Kidney tubule cell (primary cell): Measurements from ENCODE around the gene KAT2B.
"Not testable (repeated sequence)": the region's sequence is repeated elsewhere in the genome, so short reads cannot be mapped to it uniquely, and the experiment has no call there.

Source experiments
- DNase-seq: peaks from one replicate; pipeline ENCODE4 v3.0.0-alpha.2; 2018; ENCODE audit warnings: low spot score

KAT2B gene

DNA sequence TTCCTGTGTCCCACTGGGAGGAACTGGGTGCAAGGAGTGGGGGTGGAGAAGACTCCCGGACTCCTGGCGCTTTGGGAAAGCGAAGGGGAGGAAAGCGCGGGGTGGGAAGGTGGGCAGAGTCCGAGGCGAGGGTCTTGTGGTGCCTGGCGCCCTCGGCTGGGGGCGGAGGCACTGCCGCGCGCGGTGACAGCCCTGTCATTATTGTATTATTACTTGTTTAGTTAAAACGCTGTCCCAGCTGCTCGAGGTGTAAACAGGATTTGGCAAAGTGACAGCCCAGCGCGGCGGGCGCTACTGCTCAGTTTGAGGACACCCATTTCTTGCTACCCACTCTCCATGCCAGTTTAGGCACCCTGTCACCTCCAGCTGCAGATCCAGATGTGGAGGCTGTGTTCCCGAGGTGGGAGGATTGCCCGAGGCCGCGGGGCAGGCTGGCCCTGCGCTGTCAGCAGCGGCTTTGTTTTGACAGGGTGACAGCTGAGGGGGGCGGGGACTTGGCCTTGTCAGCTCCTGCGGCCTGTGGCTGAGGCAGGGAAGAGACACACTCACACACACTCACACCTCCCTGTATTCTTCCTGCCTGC is 1.0 kb downstream of the KAT2B start:
- peak; percentile 73 for DNase-seq

DNA sequence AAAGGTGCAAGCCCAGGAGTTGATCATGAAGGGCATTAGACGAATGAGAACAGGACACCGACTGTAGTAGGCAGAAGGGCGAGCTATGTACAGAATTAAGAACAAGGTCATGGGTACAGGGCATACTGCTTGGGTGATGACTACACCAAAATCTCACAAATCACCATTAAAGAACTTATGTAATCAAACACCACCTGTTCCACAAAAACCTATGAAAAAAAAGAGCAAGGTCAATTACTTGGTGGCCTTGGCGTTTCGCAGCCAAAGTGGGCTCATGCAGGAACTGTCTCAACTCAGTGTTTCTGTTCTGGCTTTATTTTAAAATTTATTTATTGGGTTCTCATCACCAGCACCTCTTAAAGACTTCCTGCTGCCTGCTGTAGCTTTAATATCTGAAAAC is 2.1 kb downstream of the KAT2B start:
- DNase-seq: no peak

DNA sequence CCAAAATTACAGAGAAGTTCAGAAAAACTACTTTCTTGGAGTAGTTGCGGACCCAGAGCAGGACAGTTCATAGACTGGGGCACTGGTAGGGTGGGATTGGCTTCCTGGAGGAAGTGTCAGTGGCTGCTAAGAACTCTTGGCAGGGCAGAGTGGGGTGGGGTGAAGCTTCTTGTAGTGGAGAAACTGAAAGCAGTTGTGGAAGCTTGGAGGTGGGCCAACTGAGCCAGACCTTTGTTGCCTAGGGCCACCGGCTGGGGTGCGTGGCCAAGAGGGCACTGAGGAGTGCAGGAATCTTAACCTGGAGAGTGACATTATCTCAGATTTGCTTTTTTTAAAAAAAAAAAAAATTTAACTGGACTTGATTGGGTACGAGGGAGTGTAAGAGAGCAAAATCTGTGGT is 3.1 kb downstream of the KAT2B start:
- DNase-seq: peak; percentile 71

DNA sequence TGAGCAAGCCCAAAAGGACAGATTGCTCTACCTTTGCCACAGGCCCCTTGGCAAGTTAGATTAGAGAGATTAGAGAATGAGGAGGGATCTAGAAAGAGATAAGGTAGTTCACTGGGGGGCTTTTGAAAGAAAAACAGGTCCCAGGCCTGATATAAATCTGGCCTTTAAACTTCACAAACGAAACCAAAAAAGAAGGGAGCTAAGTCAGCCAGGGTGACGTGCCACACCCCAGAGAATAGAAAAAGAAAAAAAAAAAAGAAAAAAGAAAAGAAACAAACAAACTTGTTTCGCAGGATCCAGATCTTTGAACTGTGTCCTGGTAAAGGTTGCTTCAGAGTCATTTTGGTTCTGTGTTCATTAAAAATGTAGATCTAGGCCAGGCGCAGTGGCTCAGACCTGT is 3.6 kb downstream of the KAT2B start:
- DNase-seq: no peak

DNA sequence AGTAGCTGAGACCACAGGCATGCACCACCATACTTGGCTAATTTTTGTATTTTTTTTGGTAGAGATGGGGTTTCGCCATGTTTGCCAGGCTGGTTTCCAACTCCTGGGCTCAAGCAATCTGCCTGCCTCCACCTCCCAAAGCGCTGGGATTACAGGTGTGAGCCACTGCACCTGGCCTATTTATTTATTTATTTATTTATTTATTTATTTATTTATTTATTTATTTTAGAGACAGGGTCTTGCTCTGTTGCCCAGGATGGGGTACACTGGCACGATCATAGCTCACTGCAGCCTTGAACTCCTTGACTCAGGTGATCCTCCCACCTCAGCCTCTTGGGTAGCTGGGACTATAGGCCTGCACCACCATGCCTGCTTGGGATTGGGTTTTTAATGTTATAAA is 4.9 kb downstream of the KAT2B start:
- not testable (repeated sequence) for DNase-seq

DNA sequence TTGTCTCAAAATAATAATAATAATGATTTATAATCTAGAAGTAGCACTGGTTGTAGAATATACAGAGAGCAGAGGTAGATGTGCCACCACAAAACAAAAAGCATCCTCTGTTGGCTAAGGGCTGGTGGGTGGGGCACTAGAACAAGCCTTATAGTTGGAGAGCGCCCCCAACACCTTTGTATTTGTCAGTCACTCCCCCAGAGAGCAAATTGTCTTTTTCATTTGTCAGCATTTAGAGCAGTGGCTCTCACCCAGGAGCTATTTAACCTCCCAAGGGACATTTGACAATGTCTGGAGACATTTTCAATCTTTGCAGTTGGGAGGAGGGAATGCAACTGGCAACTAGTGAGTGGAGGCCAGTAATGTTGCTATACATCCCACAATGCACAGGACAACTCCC is 6.3 kb downstream of the KAT2B start:
- no peak for DNase-seq

DNA sequence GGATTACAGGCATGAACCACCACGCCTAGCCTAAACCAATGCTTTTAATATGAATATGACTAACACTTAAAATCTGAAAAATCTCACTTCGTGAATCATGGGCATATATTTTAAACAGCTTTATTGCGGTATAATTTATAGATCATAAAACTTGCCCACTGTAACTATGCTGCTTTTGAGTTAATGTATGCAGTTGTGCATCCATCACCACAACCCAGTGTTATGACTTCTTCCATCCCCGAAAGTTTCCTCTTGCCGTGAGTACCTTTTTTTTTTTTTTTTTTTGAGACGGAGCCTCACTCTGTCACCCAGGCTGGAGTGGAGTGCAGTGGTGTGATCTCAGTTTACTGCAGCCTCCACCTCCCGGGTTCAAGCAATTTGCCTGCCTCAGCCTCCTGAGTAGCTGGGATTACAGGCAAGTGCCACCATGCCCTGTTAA is 7.1 kb downstream of the KAT2B start:
- no peak for DNase-seq

DNA sequence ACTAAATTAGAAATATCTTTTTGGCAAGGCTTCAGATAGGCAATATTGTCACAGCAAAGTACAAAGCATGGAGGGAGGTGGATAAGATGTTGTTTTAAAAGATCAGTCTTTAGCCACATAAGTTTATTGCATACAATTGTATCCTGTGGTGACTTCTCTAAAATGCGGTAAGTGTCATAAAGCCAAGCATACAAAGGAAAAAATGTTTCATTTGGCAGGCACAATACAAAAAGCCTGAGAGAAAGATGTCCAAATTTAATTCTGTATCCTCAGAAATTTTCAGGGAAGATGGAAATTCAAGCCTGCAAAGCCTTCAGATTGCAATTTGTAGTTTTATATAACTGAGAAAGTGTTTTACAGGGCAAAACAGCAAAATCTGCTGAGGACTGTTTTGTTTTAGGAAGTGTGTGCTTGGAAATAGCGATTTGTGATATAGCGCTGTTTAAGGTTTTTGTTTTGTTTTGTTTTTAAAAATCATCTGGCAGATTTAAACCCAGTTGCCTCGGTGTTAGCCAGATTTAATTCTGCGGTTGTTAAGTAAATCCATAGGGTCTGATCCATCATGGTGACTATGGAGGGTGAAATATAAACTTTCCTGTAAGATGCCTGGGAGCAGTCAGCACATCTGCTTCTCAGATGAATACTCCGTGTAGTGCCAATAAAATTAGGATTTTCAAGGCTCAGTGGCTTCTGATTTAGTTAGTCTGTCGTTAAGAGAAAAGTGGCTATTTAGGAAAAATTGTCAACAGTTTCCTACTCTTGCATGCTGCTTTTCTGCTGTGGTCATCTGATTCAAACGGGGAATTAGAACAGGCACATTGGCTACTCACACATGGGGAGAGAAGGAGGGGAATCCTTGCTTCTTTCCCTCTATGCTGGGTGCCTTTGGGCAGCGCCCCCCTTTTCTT is 8.0 kb downstream of the KAT2B start:
- no peak for DNase-seq

DNA sequence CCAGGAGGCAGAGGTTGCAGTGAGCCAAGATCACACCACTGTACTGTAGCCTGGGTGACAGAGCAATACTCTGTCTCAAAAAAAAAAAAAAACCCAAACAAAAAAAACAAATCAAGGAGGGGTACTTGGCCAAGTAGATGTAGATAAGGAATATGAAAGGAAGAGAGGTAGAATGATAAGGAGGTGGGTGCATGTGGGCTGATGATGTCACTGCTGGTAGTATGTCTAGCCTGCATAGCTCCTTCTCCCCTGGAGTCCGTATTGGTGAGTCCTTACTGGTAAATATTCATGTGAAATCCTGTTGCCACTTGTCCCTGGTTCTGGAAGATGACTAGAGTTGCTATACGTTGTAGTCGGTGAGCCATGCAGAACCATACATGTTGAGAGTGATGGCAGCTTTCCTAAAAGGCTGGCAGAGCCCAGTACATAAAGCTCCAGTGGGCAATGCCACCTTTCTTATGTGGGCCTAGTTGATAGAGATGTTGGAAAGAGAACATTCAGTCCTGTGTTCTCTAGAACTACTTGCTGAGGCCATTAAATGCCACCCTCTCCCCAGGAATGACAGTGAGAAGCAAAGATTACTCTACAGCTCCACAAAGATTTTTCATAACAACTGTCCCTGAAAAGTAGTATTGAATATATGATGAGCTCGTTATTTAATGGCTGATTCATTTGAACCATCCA is 11.0 kb downstream of the KAT2B start:
- no peak for DNase-seq

DNA sequence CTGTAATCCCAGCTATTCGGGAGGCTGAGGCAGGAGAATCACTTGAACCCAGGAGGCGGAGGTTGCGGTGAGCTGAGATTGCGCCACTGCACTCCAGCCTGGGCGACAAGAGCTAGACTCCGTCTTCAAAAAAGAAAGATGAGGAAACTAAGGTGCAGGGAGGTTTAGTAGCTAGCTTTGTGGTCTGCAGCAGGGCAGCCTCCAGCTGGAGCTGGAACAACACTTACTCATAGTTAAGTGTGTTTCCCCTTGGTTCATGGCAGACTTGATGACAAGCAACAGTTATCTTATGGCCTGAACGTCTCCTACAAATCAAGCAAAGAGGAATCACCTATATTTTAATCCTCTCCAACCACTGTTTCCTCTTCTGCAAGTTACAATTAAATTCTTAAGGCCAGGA is 12.6 kb downstream of the KAT2B start:
- no peak for DNase-seq

DNA sequence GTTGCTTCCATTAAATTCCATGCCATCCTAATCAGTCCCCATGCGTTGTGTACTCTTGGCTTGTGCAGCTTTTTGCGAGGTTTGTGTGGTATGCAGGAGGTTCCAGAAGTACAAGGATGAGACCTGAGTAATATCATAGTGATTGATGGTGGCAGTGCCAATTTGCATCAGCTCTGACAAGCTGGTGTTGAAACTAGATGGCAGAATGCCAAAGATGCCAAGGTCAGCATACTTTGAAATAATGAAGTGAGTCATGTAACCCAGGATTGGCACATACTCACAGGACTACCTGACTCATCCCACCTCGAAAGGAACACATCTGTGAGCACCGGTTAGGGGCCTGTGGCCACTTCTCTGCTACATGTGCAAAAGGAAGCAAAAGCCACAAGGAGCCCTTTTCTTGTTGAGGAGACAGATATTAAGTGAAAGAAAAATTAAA is 14.3 kb downstream of the KAT2B start:
- DNase-seq: peak; percentile 100

DNA sequence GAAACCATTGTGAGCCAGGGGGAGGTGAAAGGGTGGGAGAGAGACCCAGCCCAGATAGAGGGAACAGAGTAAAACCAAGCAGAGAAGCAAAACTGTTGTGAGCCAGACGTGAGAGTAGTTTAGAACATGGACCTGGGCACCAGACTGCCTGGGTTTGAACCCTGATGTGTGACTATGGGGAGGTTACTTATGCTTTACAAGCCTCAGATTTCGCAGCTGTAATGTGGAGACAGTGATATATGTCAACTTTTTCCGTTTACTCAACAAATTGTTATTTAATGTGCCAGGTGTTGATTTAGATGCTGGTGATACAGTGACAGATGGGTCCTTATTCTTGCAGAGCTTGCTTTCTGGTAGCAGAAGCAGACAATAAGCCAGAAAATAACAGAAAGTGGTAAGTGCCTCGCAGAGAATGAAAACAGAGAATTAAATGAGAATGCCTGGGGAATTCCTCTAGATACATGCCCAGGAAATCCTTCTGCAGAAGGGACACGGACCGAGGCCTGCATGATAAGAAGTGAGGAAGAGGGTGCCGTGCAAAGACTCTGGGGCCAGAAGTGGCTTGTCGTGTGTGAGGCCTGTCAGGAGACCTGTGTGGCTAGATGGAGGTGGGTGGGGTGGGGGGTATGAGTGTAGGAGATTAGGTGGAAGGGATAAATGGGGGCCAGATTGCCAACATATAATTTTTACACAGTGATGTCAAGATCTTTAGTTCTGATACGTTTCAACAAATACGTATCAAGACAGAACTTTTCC is 15.0 kb downstream of the KAT2B start:
- DNase-seq: no peak

DNA sequence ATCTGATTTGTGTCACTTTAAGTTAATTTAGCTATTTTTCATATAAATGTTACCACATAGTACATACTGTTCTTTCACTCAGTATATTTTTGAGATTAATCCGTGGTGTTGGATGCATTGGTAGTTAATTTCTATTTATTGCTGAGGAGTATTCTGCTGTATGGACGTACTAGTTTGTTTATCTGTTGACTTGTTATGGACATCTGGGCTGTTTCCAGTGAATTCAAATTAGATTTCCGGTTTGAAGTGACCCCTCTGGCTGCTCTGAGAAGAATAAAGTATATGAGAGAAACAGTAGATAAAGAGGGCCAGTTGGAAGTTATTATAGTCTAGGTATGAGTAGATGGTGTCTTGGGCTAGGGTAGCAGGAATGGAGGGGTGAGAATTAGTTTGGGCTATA is 15.6 kb downstream of the KAT2B start:
- no peak for DNase-seq

DNA sequence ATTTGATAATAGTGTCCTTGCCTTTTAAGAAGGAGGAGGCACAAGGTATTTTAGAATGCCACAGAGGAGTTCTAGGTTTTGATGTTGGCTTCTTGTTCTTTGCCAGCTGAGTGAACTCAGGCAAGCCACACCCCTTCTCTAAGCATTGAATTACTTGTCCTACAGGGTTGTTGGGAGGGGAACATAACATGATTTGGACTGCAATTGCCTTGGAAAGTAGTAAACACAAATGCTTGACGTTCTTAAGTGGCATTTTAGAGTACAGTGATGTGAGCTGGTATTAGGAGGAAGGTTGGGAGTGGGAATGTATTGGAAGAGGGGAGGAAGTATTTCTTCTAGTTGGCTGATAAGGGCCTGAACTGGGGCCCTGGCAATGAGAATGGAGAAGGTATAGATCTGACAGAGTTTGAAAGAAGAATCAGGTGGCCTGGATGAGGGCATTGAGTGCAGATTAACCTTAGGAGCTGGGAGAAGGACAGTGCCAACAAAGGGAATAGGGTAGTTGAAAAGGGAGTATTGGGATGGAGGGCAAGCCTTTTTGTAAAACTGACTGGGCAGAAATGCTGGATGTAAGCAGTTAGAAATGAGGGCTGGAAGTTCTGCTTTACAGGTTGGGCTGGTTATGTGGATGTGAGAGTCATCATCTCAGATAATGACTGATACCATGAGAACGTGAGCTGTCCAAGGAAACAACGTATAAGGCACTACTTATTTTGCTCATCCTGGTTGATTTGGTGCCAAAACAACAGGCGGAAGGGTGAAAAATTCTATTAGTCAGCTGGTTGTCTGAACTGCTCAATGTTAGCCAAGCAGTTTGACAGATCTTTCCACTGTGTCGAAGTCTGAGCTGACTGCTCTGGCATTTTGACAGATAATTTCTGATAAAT is 16.7 kb downstream of the KAT2B start:
- peak; percentile 95 for DNase-seq

DNA sequence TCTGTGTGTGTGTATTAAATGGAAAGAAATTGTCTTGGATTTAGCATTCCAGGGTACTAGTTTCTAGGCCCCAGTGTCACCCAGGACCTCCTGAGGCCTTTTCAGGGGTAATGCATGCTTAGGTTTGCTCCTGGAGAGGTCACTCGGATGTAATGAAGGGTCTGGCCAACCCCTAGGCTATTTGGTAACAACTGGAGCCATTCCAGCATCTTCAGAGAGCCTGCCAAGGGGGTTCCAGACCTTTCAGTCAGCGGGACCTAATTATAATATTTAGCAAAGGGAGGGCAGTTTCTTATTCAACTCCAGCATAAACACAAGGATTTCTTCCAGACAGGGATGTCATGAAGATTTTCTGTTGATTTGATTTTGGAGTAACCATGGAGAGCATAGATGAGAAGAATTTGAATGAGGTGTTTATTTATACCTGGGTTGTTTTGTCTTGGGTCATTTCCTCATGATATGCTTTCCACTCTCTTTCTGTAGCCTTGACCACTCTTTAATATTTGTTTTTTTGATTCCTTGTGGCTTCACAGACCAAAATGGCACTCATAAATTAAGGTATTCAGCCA is 17.4 kb downstream of the KAT2B start:
- peak; percentile 23 for DNase-seq

DNA sequence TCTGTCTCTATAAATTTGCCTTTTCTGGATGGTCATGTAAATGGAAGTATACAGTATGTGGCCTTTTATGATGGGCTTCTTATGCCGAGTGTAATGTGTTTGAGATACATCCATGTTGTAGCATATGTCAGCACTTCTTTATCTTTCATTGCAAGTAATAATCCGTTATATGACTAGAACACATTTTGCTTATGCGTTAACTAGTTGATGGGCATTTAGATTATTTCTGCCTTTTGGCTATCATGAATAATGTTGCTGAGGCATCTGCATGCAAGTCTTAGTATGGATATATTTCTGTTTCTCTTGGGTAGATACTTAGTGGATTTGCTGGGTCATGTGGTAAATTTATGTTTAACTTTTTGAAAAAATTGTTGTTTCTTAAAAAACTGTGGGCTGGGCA is 19.7 kb downstream of the KAT2B start:
- no peak for DNase-seq

DNA sequence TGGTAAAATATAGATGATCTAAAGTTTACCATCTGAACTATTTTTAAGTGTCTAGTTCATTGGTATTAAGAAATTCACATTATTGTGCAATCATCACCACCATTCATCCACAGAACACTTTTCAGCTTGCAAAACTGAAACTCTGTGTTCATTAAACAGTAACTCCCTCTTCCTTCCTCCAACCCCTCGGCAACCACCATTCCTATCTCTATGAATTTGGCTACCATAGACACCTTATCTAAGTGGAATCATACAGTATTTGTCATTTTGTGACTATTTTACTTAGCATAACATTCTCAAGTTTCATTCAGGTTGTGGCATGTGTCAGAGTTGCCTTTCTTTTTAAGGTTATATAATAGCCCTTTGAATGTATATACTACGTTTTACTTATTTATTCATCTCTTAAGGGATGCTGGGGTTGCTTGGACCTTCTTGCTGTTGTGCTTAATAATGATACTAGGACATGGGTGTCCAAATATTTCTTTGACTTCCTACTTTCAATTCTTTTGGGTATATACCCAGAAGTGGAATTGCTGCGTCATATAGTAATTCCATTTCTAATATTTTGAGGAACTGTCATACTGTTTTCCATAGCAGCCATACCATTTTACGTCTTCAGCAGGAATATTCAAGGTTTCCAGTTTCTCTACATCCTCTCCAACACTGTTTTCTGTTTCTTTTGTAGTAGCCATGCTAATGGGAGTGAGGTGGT is 20.9 kb downstream of the KAT2B start:
- DNase-seq: peak; percentile 52

DNA sequence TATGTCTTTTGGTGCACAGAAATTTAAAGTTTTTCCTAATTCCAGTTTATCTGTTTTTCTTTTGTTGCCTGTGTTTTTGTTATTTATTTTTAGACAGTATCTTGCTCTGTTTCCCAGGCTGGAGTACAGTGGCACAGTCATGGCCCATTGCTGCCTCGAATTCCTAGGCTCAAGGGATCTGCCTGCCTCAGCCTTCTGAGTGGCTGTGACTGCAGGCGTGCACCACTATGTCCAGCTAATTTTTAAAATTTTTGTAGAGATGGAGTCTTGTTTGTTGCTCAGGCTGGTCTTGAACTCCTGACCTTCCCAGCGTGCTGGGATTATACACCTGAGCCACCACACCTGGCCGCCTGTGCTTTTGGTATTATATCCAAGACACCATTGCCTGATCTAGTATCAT is 22.8 kb downstream of the KAT2B start:
- DNase-seq: no peak

DNA sequence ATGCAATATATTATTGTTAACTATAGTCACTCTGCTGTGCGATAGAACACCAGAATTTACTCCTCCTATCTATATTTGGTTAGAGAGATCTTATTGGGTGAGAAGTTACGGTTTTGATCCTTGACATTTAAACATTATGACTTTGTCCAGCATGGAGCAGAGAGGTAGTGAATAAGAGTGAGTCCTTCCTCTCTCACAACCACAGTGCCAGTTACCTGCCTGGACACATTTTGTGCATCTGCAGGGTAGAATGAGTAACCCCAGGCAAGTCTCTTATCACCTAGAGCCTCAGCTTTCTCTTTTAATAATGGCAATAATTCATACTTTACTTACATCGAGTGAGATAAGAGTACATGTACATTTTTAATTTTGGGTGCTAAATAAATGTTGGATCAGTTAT is 24.1 kb downstream of the KAT2B start:
- no peak for DNase-seq
